Adrenal gland (tissue), 12 donors: ENCODE results near the gene SLC2A4. TPM values are rescaled to one million over a fixed set of nuclear protein-coding genes. Genes with fewer than 3 reads are reported as not detected.

ENCODE experiments used
- DNase-seq, 7 donors: peaks; one replicate each; pipeline ENCODE4 v3.0.0-alpha.2; 2019 to 2020
- H3K27ac ChIP-seq, 5 donors: fragments of 200-600 bp; sonication (generic) in 4 of 5; 1 replicate in 3 of 5; 2 replicates in 2 of 5; pipeline versions ENCODE4 v1.5.1 to v1.8.0; 2016 to 2020; ENCODE audit warnings: mild to moderate bottlenecking in 1 of 5
- H3K27me3 ChIP-seq: fragments of 200-600 bp; 2 replicates; pipeline ENCODE4 v1.8.0; 2021
- H3K36me3 ChIP-seq, 2 donors: fragments of 200-600 bp; replicated peaks in 1 of 2; 1 replicate in 1 of 2; 2 replicates in 1 of 2; pipeline versions ENCODE4 v1.5.1 to v1.8.0; 2018 to 2022
- H3K4me1 ChIP-seq, 2 donors: fragments of 200-600 bp; replicated peaks in 1 of 2; 1 replicate in 1 of 2; 2 replicates in 1 of 2; pipeline versions ENCODE4 v1.5.1 to v1.8.0; 2018 to 2021
- H3K4me3 ChIP-seq, 4 donors: fragments of 200-600 bp; sonication (generic) in 3 of 4; one replicate each; pipeline ENCODE4 v1.5.1; 2016 to 2018
- H3K9me3 ChIP-seq, 3 donors: fragments of 200-600 bp; sonication (generic) in 1 of 3; replicated peaks in 1 of 3; 1 replicate in 2 of 3; 2 replicates in 1 of 3; pipeline versions ENCODE4 v1.5.1 to v1.8.0; 2016 to 2021
- POLR2A ChIP-seq, 2 donors: fragments of 450-650 bp; IDR thresholded peaks; one replicate each; pipeline ENCODE4 v1.6.1; 2017; ENCODE audit warnings: antibody characterized with exemption in 2 of 2, mild to moderate bottlenecking in 2 of 2, moderate library complexity in 1 of 2
- WGBS, 4 donors: extraction: QIAGEN DNeasy Blood & Tissue Kit in 2 of 4; methylation state at CpG; one replicate each; pipeline versions ENCODE4 v1.1.5 to v1.1.7; 2013 to 2017; 5-methylcytosine and 5-hydroxymethylcytosine counted together
- intact Hi-C, 2 donors: fragments of 100-400 bp; cut with DNase I; formaldehyde crosslinking; loops; one replicate each; pipeline versions ENCODE4 v1.14.1 to v1.15.0; 2022 to 2023
- polyA plus RNA-seq, 3 donors: library from polyadenylated mRNA; stranded (reverse); fragments of 200-250 nt in 2 of 3; fragments of 350-450 nt in 1 of 3; fragmentation: Illumina TruSeq in 1 of 3; extraction: RNeasy Lipid Tissue Mini Kit (QIAGEN cat#74804) in 1 of 3; gene quantifications; one replicate each; pipeline ENCODE4 v1.2.3, GENCODE V29; 2013 to 2014
- total RNA-seq, 9 donors: library from RNA; depleted of rRNA in 4 of 9; stranded (reverse); fragments of >200 nt in 4 of 9; fragments of 120-200 nt in 1 of 9; fragmentation: NEBNext Ultra II Directional in 1 of 9; extraction: Animal tissue kit (Norgen Biotek cat#: 25700) in 1 of 9; gene quantifications; one replicate each; pipeline versions ENCODE4 v1.1.0 to v1.2.4, GENCODE V29; 2013 to 2023
- TF ChIP-seq, protein P1 (sequence below), 6 experiments: fragments of 450-650 bp in 4 of 6; fragments of 200-600 bp in 2 of 6; sonication (generic) in 1 of 6; IDR thresholded peaks; 1 replicate in 5 of 6; 2 replicates in 1 of 6; pipeline versions ENCODE4 v1.5.1 to v1.8.0; 2016 to 2021; ENCODE audit warnings: antibody characterized with exemption in 6 of 6, mild to moderate bottlenecking in 2 of 6, moderate library complexity in 1 of 6
- donor health status: healthy with polysubstance abuse.
- donor health status: Bipolar disorder and iron deficiency.
- donor health status: DM: yes; HTN: yes; CAD: no.
- donor health status: DM: no; HTN: no; CAD: no.
- donor health status: DM: no; HTN: no; CAD: no.
- donor health status: DM: yes; HTN: yes; CAD: no.

The SLC2A4 gene
- total and polyA plus RNA-seq, 12 donors, result 0.75 to 30.0 (median 6.7) TPM

DNA sequence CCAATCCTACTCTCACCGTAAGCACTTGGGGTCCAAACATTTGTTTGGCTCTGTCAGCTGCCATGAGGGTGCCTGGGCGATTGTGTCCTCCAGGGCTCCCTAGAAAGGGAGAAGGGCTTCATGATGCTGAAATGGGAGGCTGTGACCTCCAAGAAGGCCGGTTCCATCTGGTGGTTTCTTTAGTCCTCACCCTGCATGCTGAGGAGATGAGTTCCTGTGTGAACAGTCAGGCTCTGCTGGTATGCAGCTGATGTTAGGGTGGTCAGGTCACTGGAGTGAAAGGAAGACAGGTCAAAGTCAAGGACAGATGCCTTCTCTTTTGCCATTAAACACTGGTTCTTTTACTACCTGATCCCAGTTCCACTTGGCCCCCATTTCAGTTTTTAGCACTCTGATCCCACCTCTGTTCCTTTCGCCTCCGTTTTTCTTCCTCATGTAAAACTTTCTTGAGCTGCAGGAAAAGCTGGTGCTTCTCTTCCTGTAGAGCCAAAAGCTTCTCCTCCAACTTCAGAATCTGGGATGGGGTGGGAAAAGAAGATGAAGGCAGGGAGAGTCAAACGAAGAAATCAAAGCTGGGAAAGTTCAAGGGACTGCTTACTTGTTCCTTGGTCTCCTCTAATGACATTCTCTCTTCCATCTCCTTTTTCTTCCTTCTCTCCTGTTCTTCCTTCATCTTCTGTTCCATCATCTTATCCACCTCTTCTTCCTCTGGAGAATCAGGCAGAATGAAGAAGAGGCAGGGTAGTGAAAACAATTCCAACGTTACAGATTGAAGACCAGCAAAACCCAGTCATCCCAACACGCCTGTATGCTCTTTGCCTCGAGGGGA is 32.6 kb downstream of the SLC2A4 start:
- peak overlapping the region in 3 of 4 donors; percentile 43 to 99 (median 77) for H3K4me3 ChIP-seq
- intact Hi-C loops, result no loop called here
- no peaks in the 10 kb centered on the region for H3K9me3 ChIP-seq
- peak overlapping the region; percentile 33 to 100 (median 93) for H3K27ac ChIP-seq
- H3K27me3 ChIP-seq, result no peaks in the 10 kb centered on the region
- peaks cover 0 to 69% of the 10 kb centered on the region in 2 donors for H3K36me3 ChIP-seq
- DNase-seq, result no peak
- TF ChIP-seq, protein P1, sequence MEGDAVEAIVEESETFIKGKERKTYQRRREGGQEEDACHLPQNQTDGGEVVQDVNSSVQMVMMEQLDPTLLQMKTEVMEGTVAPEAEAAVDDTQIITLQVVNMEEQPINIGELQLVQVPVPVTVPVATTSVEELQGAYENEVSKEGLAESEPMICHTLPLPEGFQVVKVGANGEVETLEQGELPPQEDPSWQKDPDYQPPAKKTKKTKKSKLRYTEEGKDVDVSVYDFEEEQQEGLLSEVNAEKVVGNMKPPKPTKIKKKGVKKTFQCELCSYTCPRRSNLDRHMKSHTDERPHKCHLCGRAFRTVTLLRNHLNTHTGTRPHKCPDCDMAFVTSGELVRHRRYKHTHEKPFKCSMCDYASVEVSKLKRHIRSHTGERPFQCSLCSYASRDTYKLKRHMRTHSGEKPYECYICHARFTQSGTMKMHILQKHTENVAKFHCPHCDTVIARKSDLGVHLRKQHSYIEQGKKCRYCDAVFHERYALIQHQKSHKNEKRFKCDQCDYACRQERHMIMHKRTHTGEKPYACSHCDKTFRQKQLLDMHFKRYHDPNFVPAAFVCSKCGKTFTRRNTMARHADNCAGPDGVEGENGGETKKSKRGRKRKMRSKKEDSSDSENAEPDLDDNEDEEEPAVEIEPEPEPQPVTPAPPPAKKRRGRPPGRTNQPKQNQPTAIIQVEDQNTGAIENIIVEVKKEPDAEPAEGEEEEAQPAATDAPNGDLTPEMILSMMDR (IDR thresholded peaks at IDR 0.05), result no peak
- no peak for TF ChIP-seq POLR2A (IDR thresholded peaks at IDR 0.05)
- WGBS, 4 donors, result 41 to 43% (median 42%) methylated on average over 9 of the region's 9 CpGs
- H3K4me1 ChIP-seq, result peaks cover 29 to 61% of the 10 kb centered on the region in 2 donors

DNA sequence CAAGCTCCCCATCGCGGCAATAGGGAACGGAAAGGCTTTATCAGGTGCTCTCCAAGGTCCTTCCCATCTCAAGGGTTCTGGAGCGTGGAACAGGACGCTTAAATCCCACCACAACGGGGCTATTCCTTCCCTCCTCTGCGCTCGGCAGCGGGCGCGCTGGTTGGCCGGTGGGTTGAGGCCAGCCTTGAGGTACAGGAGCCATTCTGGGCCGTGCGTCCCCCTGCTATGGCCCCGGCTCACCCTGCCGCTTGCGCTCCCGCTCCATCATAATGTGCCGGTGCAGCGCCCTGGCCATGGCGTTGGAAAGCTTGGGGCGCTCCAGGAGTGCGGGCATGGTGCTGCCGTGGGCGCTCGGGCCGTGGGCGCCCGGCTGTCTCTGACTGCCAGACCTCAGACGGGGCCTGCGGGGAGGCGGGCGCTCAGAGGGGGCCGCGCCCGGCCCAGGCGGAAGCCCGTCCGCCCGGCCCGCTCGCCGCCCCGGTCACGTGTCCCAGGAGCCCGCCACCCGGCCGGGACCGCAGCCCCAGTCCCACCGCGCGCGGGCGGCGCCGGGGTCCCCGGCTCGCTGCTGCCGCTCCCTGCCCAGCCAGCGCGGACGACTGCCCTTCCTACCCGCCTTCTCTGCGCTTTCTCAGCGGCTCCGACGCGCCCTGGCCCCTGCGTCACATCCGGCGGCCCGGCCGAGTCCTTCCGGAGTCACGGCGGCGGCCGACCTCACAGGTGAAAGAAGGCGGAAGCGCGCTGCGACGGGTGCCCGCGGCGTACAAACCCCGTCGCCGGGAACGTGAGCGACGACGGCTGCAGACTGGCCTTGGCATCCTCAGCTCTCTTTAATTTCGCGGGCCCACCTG is 33.4 kb downstream of the SLC2A4 start, which contains the start of gene GPS2:
TSS of gene GPS2 (minus strand) at position 642 of the 851 bp plus-strand sequence. CDS start at position 334, 308 bp downstream.
- H3K9me3 ChIP-seq, result no peaks in the 10 kb centered on the region
- H3K4me3 ChIP-seq, result peak within 1 kb of the TSS in 3 of 4 donors; percentile 43 to 99 (median 77)
- WGBS, 4 donors, result 0% methylated on average over 9 to 95 of the region's 95 CpGs
- DNase-seq, result peak; percentile 89 to 96 (median 93)
- peak; percentile 78 to 85 for TF ChIP-seq POLR2A (IDR thresholded peaks at IDR 0.05)
- TF ChIP-seq, protein P1 (IDR thresholded peaks at IDR 0.05), result peak in 1 of 6 experiments; percentile 1
- no peaks in the 10 kb centered on the region for H3K27me3 ChIP-seq
- H3K27ac ChIP-seq, result peak within 1 kb of the TSS; percentile 43 to 100 (median 93)
- H3K36me3 ChIP-seq, result peaks cover 0 to 64% of the 10 kb centered on the region in 2 donors
- intact Hi-C loops, result no loop called here
- peaks cover 22 to 52% of the 10 kb centered on the region in 2 donors for H3K4me1 ChIP-seq

DNA sequence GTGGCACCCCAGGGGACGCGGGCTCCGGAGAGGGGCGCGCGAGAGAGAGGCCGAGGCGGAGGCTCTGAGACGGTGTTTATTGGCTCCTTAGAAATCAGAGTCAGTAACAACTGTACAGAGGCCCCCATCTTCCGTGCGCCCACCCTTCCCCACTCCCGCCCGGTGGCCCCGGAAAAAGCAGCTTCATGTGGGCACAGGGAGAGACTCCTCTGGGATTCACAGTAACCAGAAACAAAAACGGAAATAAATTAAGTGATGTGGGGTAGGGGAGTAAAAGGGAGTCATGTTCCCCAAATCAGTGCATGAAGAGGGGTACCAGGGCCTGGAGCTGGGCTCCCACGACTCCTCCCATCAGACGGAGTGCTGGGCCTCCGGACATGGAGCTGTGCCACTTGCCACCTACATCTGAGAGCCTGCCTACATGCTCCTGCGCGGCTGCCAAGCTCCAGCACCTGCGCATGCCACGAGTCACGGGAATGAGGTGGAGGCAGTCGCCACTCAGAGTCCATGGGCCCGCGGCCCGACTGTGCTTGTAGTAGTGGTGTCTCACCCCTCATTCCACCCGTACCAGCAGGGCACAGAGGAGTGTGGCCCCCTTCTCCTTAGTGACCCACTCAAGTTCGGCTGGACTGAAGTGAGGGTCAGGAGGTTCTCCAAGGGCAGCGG is 34.2 kb downstream of the SLC2A4 start:
- peaks cover 0 to 64% of the 10 kb centered on the region in 2 donors for H3K36me3 ChIP-seq

More for the DNA sequence above, 34.2 kb downstream of the SLC2A4 start:
- Histone ChIP-seq H3K27ac (peak overlapping the region; percentile 43 to 100 (median 93)), H3K9me3 (no peaks in the 10 kb centered on the region), H3K27me3 (no peaks in the 10 kb centered on the region), H3K4me1 (peaks cover 22 to 46% of the 10 kb centered on the region in 2 donors), H3K4me3 (peak overlapping the region in 3 of 4 donors; percentile 43 to 99 (median 77))
- intact Hi-C loops, result no loop called here
- peak in 2 of 7 donors; percentile 58 to 76 for DNase-seq
- no peak for TF ChIP-seq POLR2A (IDR thresholded peaks at IDR 0.05)
- TF ChIP-seq, protein P1 (IDR thresholded peaks at IDR 0.05), result no peak
- 12 to 37% (median 25%) methylated on average over 17 to 30 of the region's 30 CpGs for WGBS, 4 donors
